Mesenchymal stem cell (in vitro differentiated cells and primary cell): ENCODE data around the gene CCR7.

Source experiments
- DNase-seq: peaks from one replicate; pipeline ENCODE4 v3.0.0-alpha.2; 2013
- H2AFZ ChIP-seq: one replicate; pipeline ENCODE4 v1.6.1; 2013; ENCODE audit warnings: low read depth, mild to moderate bottlenecking, control low read depth, inconsistent platforms, low read length, moderate library complexity
- H2AK5ac ChIP-seq: 2 replicates; pipeline ENCODE4 v1.6.1; 2013; ENCODE audit warnings: low read length, moderate library complexity, mild to moderate bottlenecking, inconsistent platforms; ENCODE audit not compliant: severe bottlenecking
- H2BK120ac ChIP-seq: one replicate; pipeline ENCODE4 v1.6.1; 2013; ENCODE audit warnings: low read depth, mild to moderate bottlenecking, inconsistent platforms, low read length, moderate library complexity
- H2BK12ac ChIP-seq, 2 experiments: one replicate each; pipeline ENCODE4 v1.6.1; 2013; ENCODE audit warnings: inconsistent platforms in 2 of 2, low read length in 2 of 2, mild to moderate bottlenecking in 2 of 2, moderate library complexity in 2 of 2, control low read depth in 1 of 2
- H2BK15ac ChIP-seq: one replicate; pipeline ENCODE4 v1.6.1; 2013; ENCODE audit warnings: mild to moderate bottlenecking, low read depth, inconsistent platforms; ENCODE audit not compliant: poor library complexity, severe bottlenecking
- H2BK5ac ChIP-seq: 2 replicates; pipeline ENCODE4 v1.6.1; 2013; ENCODE audit warnings: low read depth, mild to moderate bottlenecking, low read length, control low read depth, inconsistent platforms; ENCODE audit not compliant: poor library complexity, severe bottlenecking
- H3K14ac ChIP-seq, 2 experiments: one replicate each; pipeline ENCODE4 v1.6.1; 2013; ENCODE audit warnings: inconsistent platforms in 2 of 2, low read length in 2 of 2, control low read depth in 1 of 2, mild to moderate bottlenecking in 1 of 2, moderate library complexity in 1 of 2
- H3K18ac ChIP-seq, 2 experiments: one replicate each; pipeline ENCODE4 v1.6.1; 2013; ENCODE audit warnings: inconsistent platforms in 2 of 2, low read length in 2 of 2, control low read depth in 1 of 2, low read depth in 1 of 2, mild to moderate bottlenecking in 1 of 2
- H3K23ac ChIP-seq, 2 experiments: one replicate each; pipeline ENCODE4 v1.6.1; 2013; ENCODE audit warnings: inconsistent platforms in 2 of 2, low read length in 2 of 2, mild to moderate bottlenecking in 2 of 2, moderate library complexity in 2 of 2, control low read depth in 1 of 2
- H3K27ac ChIP-seq: 2 replicates; pipeline ENCODE4 v1.5.1; 2013; ENCODE audit warnings: mild to moderate bottlenecking, moderate library complexity, low read length, control low read depth, inconsistent platforms; ENCODE audit not compliant: poor library complexity, severe bottlenecking
- H3K27me3 ChIP-seq, 2 experiments: 2 replicates each; pipeline versions ENCODE4 v1.6.1 to v1.7.0; 2013; ENCODE audit warnings: low read length in 2 of 2, mild to moderate bottlenecking in 2 of 2, moderate library complexity in 2 of 2, control low read depth in 1 of 2, inconsistent platforms in 1 of 2; ENCODE audit not compliant: control insufficient read depth in 1 of 2, insufficient read depth in 1 of 2
- H3K36me3 ChIP-seq, 2 experiments: 2 replicates each; pipeline versions ENCODE4 v1.6.1 to v1.7.0; 2013; ENCODE audit warnings: low read length in 2 of 2, control low read depth in 1 of 2, inconsistent platforms in 1 of 2, low read depth in 1 of 2, mild to moderate bottlenecking in 1 of 2; ENCODE audit not compliant: insufficient read depth in 2 of 2, control insufficient read depth in 1 of 2
- H3K4ac ChIP-seq, 2 experiments: one replicate each; pipeline ENCODE4 v1.6.1; 2013; ENCODE audit warnings: inconsistent platforms in 2 of 2, low read length in 2 of 2, mild to moderate bottlenecking in 2 of 2, moderate library complexity in 2 of 2, control low read depth in 1 of 2, low read depth in 1 of 2
- H3K4me1 ChIP-seq: 2 replicates; pipeline ENCODE4 v1.6.1; 2013; ENCODE audit warnings: low read depth, low read length, control low read depth; ENCODE audit not compliant: control insufficient read depth, insufficient read depth
- H3K4me2 ChIP-seq: 2 replicates; pipeline ENCODE4 v1.6.1; 2013; ENCODE audit warnings: low read length, mild to moderate bottlenecking, inconsistent platforms; ENCODE audit not compliant: poor library complexity, severe bottlenecking
- H3K4me3 ChIP-seq, 2 experiments: 2 replicates each; pipeline versions ENCODE4 v1.5.1 to v1.7.0; 2013; ENCODE audit warnings: low read length in 2 of 2, mild to moderate bottlenecking in 2 of 2, control low read depth in 1 of 2, low read depth in 1 of 2; ENCODE audit not compliant: insufficient read depth in 1 of 2
- H3K79me1 ChIP-seq: replicated peaks from 2 replicates; pipeline ENCODE4 v1.6.1; 2013; ENCODE audit warnings: mild to moderate bottlenecking, control low read depth, low read length, inconsistent platforms; ENCODE audit not compliant: poor library complexity, severe bottlenecking
- H3K9ac ChIP-seq: 2 replicates; pipeline ENCODE4 v1.7.0; 2013; ENCODE audit warnings: mild to moderate bottlenecking, low read length, moderate library complexity
- H3K9me3 ChIP-seq: 2 replicates; pipeline ENCODE4 v1.7.0; 2013; ENCODE audit warnings: mild to moderate bottlenecking, low read length; ENCODE audit not compliant: control insufficient read depth
- H4K8ac ChIP-seq: one replicate; pipeline ENCODE4 v1.6.1; 2013; ENCODE audit warnings: inconsistent platforms, mild to moderate bottlenecking, low read length, moderate library complexity
- H4K91ac ChIP-seq: one replicate; pipeline ENCODE4 v1.6.1; 2013; ENCODE audit warnings: mild to moderate bottlenecking, low read length, inconsistent platforms
- WGBS: methylation state at CpG from one replicate; pipeline ENCODE4 v1.1.7; 2013; ENCODE audit warnings: mixed read lengths; 5-methylcytosine and 5-hydroxymethylcytosine counted together

CCR7 gene

DNA sequence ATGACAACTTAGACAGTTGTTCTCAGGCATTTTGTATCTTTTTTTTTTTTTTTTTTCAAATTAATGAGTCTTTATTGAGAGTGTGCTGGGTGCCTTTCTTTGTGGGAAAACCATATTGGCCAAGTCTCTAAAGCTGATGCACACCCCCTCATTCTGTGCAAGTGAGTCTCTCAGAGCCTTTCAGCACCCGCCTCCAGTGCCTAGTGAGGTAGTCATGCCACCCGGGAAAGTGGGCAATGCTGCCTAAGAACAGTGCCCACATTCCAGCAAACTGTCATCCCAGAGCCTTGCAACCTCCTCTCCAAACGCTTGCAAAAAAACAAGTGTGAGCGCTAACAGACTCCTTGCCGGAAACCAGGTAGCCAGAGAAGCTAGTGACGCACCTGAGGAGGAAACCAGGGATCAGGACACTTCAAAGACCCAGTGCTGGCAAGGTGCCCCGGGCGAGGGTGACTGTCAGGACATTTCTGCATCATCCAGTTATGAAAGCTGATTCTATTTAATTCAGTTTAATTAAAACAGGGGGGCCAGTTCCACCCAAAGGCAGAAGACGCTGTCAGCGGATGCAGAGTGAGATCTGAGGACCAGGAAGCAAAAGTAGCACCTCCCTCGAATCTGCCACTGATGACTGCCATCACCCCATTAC, 47.5 kb upstream of the CCR7 start:
- Histone ChIP-seq H3K79me1 (no peaks in the 10 kb centered on the region), H3K27me3 (peaks cover 0 to 37% of the 10 kb centered on the region in 2 experiments)

DNA sequence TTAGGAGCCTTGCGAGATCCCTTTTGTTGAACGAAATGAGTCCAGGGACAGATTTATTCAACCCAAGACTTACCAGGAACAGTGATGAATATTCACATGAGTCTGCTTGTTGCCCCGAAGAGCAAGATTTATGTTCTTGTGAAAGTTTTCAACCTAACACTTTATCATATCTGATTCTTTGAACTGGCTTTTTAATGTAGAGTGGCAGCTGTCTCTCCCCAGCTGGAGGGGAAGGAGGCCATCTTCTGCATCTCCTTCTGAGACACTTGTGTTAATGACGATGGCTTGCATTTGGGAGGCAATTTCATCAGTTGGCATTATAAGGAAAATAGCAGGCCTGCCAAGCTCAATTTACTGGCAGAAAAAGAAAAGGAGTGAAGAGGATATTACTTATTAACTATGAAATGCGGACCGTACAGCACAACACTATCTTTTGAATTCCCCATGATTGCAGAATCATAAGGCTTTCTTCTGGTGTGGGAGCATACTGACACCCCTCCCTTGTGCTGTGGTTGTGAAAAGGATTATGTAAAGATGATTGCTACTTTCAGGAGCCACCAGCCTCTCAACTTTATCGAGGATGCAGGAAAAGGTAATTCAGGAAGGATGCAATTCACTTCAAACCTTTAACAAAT, 46.7 kb upstream of the CCR7 start:
- Histone ChIP-seq H3K27ac (peak overlapping the region; percentile 38), H3K18ac (no peak overlapping the region), H4K8ac (no peak overlapping the region), H3K14ac (no peak overlapping the region), H3K4me3 (no peak overlapping the region), H3K9me3 (no peaks in the 10 kb centered on the region), H2BK12ac (no peak overlapping the region), H3K27me3 (peaks cover 0 to 32% of the 10 kb centered on the region in 2 experiments), H3K4me2 (peak overlapping the region; percentile 11), H3K36me3 (no peaks in the 10 kb centered on the region), H4K91ac (no peak overlapping the region), H3K23ac (no peak overlapping the region), H2BK5ac (no peak overlapping the region), H2BK120ac (no peak overlapping the region), H3K4ac (no peak overlapping the region), H3K79me1 (no peaks in the 10 kb centered on the region), H2AK5ac (no peak overlapping the region), H3K9ac (no peak overlapping the region), H2BK15ac (no peak overlapping the region), H2AFZ (no peak overlapping the region), H3K4me1 (peaks cover 23% of the 10 kb centered on the region)
- WGBS, result 96% methylated on average over 5 of the region's 7 CpGs
- DNase-seq, result no peak

More for the DNA sequence above, 47.5 kb upstream of the CCR7 start:
- Histone ChIP-seq H3K27ac (no peak overlapping the region), H3K18ac (no peak overlapping the region), H3K23ac (no peak overlapping the region), H2BK5ac (no peak overlapping the region), H3K36me3 (no peaks in the 10 kb centered on the region), H3K9me3 (no peaks in the 10 kb centered on the region), H2BK12ac (no peak overlapping the region), H2AFZ (no peak overlapping the region), H3K4me1 (peaks cover 23% of the 10 kb centered on the region), H3K4me3 (no peak overlapping the region), H3K9ac (no peak overlapping the region), H4K91ac (no peak overlapping the region), H3K14ac (no peak overlapping the region), H2AK5ac (peak overlapping the region; percentile 16), H3K4ac (no peak overlapping the region), H4K8ac (no peak overlapping the region), H3K4me2 (no peak overlapping the region), H2BK120ac (no peak overlapping the region), H2BK15ac (no peak overlapping the region)
- DNase-seq, result no peak
- WGBS, result 86% methylated on average over 9 of the region's 11 CpGs

DNA sequence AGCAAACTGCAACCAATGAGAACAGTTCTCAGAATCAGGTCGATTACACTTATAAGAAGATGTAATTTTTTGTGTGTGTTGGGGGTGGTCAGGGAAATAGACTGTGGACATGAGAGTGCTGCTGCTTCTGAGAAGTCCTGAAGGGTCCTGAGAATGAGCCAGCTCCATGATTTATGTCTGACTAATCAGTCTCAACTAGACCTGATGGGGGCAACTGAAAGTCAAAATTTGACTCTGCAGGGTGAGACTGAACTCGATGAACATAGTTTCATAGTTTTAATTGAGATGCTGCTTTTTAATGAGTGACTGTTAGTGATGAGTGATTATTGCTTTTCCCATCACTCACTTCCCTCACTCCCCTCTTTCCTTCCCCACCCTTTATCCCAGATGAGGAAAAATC, 45.1 kb upstream of the CCR7 start:
- Histone ChIP-seq H3K4ac (no peak overlapping the region), H3K4me1 (peaks cover 15% of the 10 kb centered on the region), H3K4me2 (no peak overlapping the region), H2BK12ac (no peak overlapping the region), H3K9ac (no peak overlapping the region), H3K14ac (no peak overlapping the region), H3K36me3 (no peaks in the 10 kb centered on the region), H3K9me3 (no peaks in the 10 kb centered on the region), H2AFZ (no peak overlapping the region), H4K8ac (no peak overlapping the region), H3K27me3 (peaks cover 0 to 21% of the 10 kb centered on the region in 2 experiments), H2BK5ac (no peak overlapping the region), H3K79me1 (no peaks in the 10 kb centered on the region), H2BK120ac (no peak overlapping the region), H3K27ac (no peak overlapping the region), H3K18ac (no peak overlapping the region), H3K4me3 (no peak overlapping the region), H2AK5ac (no peak overlapping the region), H4K91ac (no peak overlapping the region), H3K23ac (no peak overlapping the region), H2BK15ac (no peak overlapping the region)
- 86% methylated on average over 1 of the region's 2 CpGs for WGBS
- DNase-seq, result no peak

DNA sequence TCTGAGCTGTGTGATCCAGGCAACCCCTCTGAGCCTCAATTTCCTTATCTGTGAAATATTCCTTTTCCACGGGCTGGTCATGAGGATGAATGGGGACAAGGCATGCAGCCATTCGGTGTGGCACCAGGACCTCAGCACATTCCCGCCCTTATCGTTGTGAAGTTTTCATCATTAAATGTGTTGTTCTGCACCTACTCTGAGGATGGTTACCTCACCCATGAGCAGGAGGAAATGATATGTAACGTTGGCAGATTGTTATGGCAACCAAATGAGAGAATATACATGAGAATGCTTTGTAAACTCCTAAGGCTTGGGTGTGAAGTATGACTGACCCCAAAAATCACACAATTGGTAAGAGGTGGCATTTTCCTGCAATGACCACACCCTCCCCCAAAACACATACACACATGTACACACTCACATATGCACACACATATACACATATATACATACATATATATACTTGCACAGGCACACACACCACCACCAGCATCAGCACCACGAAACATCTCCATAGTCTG, 42.8 kb upstream of the CCR7 start:
- H3K79me1 ChIP-seq, result no peaks in the 10 kb centered on the region
- no peak overlapping the region for H2BK15ac ChIP-seq
- no peaks in the 10 kb centered on the region for H3K9me3 ChIP-seq
- no peaks in the 10 kb centered on the region for H3K36me3 ChIP-seq
- WGBS, result 82% methylated on average over 6 of the region's 6 CpGs
- H3K4me1 ChIP-seq, result peaks cover 7% of the 10 kb centered on the region
- no peak overlapping the region for H2AFZ ChIP-seq
- no peak overlapping the region for H3K9ac ChIP-seq
- H3K4ac ChIP-seq, result no peak overlapping the region
- H2AK5ac ChIP-seq, result no peak overlapping the region
- H3K27me3 ChIP-seq, result peaks cover 0 to 21% of the 10 kb centered on the region in 2 experiments
- H3K14ac ChIP-seq, result no peak overlapping the region
- H3K4me2 ChIP-seq, result no peak overlapping the region
- DNase-seq, result no peak
- H3K18ac ChIP-seq, result no peak overlapping the region
- no peak overlapping the region for H2BK120ac ChIP-seq
- no peak overlapping the region for H4K91ac ChIP-seq
- H4K8ac ChIP-seq, result no peak overlapping the region
- no peak overlapping the region for H3K23ac ChIP-seq
- no peak overlapping the region for H3K4me3 ChIP-seq
- H3K27ac ChIP-seq, result no peak overlapping the region
- no peak overlapping the region for H2BK5ac ChIP-seq
- no peak overlapping the region for H2BK12ac ChIP-seq
